SK-N-DZ (cell line): ENCODE data around the gene FIG4.
A peak's percentile ranks its signal among the peaks of the same experiment; 100 is the strongest.
"Not testable (repeated sequence)": the region's sequence is repeated elsewhere in the genome, so short reads cannot be mapped to it uniquely, and the experiment has no call there.

ENCODE experiments used
- DNase-seq: peaks from one replicate; pipeline ENCODE4 v3.0.0-alpha.2; 2015; ENCODE audit warnings: low spot score

The FIG4 gene

GRCh38 chr6:109759098-109759955 lies 68.2 kb downstream of the FIG4 start:
- no peak for DNase-seq

DNA sequence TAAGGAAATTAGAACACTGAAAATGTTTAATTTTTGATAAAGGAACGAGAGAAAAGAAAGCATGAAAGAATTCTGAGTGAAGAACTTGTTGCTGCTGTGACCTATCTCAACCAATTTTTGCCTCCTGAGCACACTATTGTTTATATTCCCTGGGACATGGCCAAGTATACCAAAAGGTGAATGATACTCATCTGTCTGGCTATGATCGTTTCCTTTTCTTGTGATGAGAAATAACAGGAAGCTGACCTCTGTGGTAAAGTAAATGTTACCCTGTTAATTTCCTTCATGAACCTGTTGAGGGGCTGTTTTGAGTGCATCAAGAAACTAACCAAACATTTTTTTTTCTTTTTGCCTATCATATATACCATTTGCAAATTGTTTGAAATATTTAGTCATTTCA lies 69.1 kb downstream of the FIG4 start:
- no peak for DNase-seq

DNA sequence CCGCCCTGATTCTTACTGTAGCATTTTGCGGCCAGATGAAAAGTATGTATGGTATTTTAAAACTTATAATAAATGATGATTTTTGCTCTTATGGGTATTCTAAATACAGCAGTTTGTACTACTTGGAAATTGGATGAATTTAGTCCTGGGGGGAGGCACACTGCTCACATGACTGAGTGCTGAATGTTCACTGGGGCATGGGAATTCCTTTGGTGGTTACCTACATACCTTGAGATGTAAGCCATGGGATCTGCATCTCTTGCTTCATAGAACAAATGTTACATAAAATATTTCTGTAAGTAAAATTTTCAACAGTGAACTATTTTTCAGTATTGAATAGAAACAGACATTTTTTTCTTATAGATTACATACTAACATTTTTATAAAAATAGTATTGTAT lies 71.1 kb downstream of the FIG4 start:
- no peak for DNase-seq

GRCh38 chr6:109762769-109763441 lies 71.8 kb downstream of the FIG4 start:
- DNase-seq: no peak

- DNase-seq: no peak
These were observed 75.1 kb downstream of the FIG4 start for GRCh38 chr6:109766167-109766566.

- no peak for DNase-seq
These were observed 76.9 kb downstream of the FIG4 start for GRCh38 chr6:109767961-109768360.

- no peak for DNase-seq
These were observed 77.4 kb downstream of the FIG4 start for GRCh38 chr6:109768485-109768884.

- DNase-seq: no peak
These were observed 78.1 kb downstream of the FIG4 start for GRCh38 chr6:109769213-109769612.

DNA sequence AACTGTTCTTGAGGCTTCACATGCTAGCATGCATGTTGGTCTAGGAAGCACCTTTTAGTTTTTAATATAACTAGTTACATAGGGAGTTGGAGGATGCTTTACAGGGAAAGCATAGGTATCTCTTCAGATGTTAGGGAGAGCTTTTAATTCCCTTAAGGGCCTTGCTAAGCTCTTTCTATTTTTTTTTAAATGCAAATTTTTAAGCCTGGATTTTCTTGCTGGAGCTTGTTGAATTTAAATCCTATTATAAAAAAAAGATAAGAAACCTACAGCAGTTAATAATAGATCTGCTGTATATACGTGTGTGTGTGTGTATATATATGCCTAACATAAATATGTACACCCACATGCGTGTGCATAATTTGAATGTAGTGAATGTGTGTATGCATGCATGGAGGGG lies 79.0 kb downstream of the FIG4 start:
- DNase-seq: no peak

DNA sequence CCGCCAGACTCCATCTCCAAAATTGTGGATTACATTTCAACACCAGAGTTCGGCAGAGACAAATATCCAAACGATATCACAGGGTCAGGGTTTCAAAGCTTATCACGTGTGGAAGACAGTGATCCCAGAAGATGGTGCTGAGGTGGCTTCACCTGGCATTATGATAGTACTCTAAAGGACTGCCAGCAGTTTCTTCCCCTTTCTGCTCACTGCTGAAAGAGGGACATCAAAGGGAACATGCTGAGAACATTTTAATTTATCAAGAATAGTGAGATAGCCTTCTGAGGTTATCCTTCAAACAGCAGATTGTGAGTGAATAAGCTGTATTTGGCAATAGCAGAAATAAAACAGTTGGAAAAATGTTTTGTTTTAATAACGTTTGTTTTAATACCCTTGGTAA lies 79.7 kb downstream of the FIG4 start:
- DNase-seq: no peak

DNA sequence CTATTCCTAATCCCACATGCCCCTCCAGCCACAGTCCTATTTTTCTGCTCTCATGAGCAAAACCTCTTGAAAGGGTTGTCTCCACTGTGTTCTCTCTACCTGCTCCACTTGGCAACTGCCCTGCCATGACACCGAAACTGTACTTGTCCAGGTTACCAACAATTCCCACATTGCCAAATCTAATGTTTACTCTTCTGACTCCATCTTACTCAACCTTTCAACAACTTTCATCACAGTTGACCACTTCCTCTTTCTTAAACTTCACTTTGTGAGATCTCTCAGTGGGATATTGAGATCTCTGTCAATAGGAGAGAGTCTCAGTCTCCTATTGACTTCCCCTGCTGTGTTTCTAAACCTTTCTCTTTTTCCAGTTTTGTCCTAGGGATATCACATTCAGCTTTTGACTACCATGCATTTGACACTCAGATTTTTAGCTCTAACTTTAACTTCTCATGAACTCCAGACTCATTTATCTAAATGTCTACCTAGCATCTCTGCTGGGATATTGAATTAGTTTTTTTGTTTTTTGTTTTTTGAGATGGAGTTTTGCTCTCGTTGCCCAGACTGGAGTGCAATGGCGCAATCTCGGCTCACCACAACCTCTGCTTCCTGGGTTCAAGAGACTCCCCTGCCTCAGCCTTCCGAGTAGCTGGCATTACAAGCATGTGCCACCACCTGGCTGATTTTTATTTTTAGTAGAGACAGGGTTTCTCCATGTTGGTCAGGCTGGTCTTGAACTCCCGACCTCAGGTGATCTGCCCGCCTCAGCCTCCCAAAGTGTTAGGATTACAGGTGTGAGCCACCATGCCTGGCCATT lies 81.1 kb downstream of the FIG4 start:
- DNase-seq: not testable (repeated sequence)

DNA sequence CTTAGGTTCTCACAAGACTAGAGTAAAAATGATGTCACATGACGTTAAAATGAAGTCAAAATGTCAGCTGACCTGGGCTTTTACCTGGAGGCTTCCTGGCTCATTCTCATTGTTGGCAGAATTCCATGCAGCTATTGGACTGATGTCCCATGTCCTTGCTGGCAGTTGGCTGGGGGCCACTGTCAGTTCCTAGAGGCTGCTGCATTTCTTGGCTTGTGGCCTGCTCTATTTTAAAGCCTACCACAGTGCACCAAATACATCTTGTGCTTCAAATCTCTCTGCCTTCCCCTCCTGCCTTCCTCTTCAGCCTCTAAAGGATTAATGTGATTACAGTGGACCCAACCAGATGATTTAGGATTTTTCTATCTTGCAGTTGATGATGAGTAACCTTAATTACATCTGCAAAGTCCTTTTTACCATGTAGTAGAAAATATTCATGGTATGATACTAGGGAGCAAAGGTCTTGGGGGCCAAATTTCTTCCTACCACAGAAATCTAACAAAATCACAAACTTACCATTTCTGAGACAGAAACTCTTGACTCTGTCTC lies 81.9 kb downstream of the FIG4 start:
- no peak for DNase-seq

- DNase-seq: no peak
These were observed 89.9 kb downstream of the FIG4 start for GRCh38 chr6:109781001-109781400.

GRCh38 chr6:109782491-109782999 lies 91.4 kb downstream of the FIG4 start:
- peak; percentile 64 for DNase-seq

- peak; percentile 17 for DNase-seq
These were observed 92.3 kb downstream of the FIG4 start for GRCh38 chr6:109783250-109783986.

DNA sequence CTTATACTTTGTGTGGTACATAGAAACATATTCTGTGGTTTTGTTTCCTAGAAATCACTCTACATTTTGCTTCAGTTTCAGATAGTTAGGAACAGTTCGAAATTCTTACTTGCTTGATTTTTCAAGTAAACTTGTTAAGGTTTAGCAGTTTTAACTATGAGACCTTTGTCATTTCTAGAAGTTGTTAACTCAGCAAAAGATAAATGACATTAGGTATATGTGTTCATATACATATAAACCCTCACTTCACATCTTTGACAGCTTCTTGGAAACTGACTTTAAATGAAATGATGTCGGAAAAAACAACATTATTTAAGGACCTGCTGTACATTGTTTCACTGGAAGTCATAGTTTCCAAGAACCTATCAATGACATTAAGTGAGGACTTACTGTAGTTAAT lies 96.2 kb downstream of the FIG4 start:
- DNase-seq: no peak

DNA sequence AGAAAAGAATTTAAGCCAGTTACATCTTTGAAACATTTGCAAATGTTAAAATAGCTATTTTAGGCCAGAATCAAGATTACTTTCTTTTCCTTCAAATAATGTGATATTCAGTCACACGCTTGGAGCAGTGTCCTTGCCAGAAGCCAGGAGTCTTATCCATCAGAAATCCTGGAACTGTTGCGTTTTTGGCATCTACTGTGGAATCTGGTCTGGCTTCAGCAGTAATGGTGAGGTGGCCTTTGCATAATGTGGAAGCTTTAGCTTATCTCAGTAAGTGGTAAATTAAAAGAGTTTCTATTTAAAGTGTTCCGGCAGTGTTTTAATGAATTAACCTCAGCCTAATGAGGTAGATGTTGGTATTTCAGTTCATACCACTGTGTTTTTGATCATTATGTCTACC lies 97.6 kb downstream of the FIG4 start:
- DNase-seq: no peak

- DNase-seq: peak; percentile 38
These were observed 99.0 kb downstream of the FIG4 start for GRCh38 chr6:109790131-109790530.

DNA sequence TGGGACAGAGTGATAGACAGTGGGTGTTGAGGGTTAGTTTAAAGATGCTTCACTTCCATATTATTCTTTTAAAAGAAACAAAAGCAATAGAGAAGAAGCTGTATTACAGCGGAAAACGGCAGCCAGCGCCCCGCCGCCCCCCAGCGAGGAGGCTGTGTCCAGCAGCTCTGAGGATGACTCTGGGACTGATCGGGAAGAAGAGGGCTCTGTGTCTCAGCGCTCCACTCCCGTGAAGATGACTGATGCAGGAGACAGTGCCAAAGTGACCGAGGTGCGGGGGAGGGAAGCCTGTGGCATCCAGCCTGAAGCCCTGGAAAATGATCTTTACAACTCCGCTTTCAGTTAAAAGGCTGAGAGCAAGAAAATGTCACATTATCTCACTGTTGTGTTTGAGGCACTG lies 100.2 kb downstream of the FIG4 start:
- DNase-seq: no peak

DNA sequence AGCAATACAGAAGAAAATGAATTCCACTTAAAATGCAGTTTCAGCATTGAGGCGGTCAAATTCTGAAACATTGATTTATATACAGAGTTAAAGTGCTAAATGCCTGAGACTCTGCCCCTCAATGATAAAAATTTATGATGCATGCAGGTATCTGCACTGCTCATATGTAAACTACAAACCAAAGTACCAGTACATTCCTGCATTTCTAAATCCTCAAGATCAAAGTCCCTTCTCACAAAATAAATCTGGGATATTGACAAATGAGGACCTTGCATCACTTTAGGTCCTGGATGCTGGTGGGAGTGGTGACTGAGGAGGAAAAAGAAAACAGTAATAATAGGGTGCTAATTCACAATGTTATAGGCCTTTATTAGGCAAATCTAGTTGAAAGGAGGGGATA lies 101.9 kb downstream of the FIG4 start:
- DNase-seq: no peak

- DNase-seq: no peak
These were observed 102.7 kb downstream of the FIG4 start for GRCh38 chr6:109793792-109794191.
